ENCODE data around the gene KRTAP2-2. TPM values are rescaled to one million over a fixed set of nuclear protein-coding genes. Genes with fewer than 3 reads are reported as not detected.
"Not testable (repeated sequence)": the region's sequence is repeated elsewhere in the genome, so short reads cannot be mapped to it uniquely, and the experiment has no call there.

KRTAP2-2 gene
- polyA plus RNA-seq, 3 donors from 2014 or later, result not detected

DNA sequence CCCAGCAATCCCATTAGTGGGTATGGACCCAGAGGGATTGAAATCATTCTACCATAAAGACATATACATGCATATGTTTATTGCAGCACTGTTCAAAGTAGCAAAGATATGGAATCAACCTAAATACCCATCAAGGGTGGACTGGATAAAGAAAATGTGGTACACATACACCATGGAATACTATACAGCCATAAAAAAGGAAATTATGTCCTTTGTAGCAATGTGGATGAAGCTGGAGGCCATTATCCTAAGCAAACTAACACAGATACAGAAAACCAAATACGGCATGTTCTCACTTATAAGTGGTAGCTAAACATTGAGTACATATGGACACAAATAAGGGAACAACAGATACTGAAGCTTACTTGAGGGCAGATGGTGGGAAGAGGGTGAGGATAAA is 2.5 kb upstream of the KRTAP2-2 start:
- Mint-ChIP-seq H3K36me3 (no peaks in the 10 kb centered on the region), H3K27me3 (ENCODE audit: low read depth in 3 of 3) (peaks cover 2 to 12% (median 2%) of the 10 kb centered on the region in 3 donors), H3K4me1 (no peaks in the 10 kb centered on the region), H3K9me3 (peaks cover 0 to 3% (median 0%) of the 10 kb centered on the region in 6 donors), H3K27ac (no peak overlapping the region), H3K4me3 (no peak overlapping the region)
- no peak for DNase-seq

DNA sequence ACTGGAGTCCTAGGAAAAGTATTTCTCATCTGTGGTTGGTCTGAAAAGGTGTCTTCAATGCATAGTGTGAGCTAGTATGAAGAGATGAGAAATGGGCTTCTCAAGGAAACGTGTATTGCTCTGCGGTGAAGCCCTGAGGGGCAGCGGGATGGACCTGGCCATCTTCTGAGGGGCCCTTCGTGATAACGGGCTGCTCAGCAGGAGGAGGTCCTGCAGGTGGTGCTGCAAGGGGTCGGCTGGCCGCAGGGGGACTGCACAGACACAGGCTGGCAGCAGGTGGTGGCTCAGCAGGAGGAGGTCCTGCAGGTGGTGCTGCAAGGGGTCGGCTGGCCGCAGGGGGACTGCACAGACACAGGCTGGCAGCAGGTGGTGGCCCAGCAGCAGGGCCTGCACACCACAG is 474 bp downstream of the KRTAP2-2 start:
- H3K4me1 Mint-ChIP-seq; H3K9me3 Mint-ChIP-seq; H3K36me3 Mint-ChIP-seq; H3K27ac Mint-ChIP-seq; H3K27me3 Mint-ChIP-seq (ENCODE audit: low read depth in 3 of 3); H3K4me3 Mint-ChIP-seq; DNase-seq: not testable (repeated sequence)

DNA sequence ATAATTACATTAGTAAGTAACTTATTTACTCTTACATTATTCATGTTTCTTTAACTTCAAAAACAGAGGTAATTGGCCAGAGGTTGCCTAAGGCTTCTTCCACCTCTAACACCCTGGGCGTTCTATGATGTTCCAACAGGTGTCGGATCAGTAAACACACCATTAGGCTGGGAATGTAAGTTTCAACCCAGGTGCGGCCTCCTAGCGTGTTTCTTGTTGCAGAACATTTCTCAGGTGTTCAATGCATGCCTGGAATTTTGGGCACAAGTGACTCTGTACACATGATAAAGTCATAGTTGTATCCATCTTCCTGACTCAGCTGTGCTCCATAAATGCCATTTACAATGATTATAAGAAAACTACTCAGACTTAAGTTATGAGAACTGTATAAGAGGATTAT is 1.0 kb downstream of the KRTAP2-2 start:
- Mint-ChIP-seq H3K27ac (no peak overlapping the region), H3K4me1 (peaks cover under 1 to 2% of the 10 kb centered on the region in 2 donors), H3K9me3 (no peaks in the 10 kb centered on the region), H3K36me3 (no peaks in the 10 kb centered on the region), H3K4me3 (no peak overlapping the region), H3K27me3 (ENCODE audit: low read depth in 3 of 3) (peaks cover 0 to 5% (median 4%) of the 10 kb centered on the region in 3 donors)
- DNase-seq, result no peak

GRCh38 chr17:41052566-41052965 is 2.5 kb downstream of the KRTAP2-2 start:
- Mint-ChIP-seq H3K4me1 (peaks cover 4 to 6% of the 10 kb centered on the region in 2 donors), H3K27me3 (ENCODE audit: low read depth in 3 of 3) (peaks cover 5 to 7% (median 5%) of the 10 kb centered on the region in 3 donors)

GRCh38 chr17:41049110-41049509 is 5.9 kb downstream of the KRTAP2-2 start:
- peaks cover 5 to 8% (median 8%) of the 10 kb centered on the region in 3 donors for H3K27me3 Mint-ChIP-seq (ENCODE audit: low read depth in 3 of 3)
- DNase-seq, result no peak
- peaks cover 6 to 10% of the 10 kb centered on the region in 2 donors for H3K4me1 Mint-ChIP-seq
- no peak overlapping the region for H3K27ac Mint-ChIP-seq
- no peaks in the 10 kb centered on the region for H3K9me3 Mint-ChIP-seq
- no peak overlapping the region for H3K4me3 Mint-ChIP-seq
- no peaks in the 10 kb centered on the region for H3K36me3 Mint-ChIP-seq

More at GRCh38 chr17:41052566-41052965, 2.5 kb downstream of the KRTAP2-2 start:
- no peaks in the 10 kb centered on the region for H3K36me3 Mint-ChIP-seq
- H3K4me3 Mint-ChIP-seq, result no peak overlapping the region
- H3K27ac Mint-ChIP-seq, result no peak overlapping the region
- DNase-seq, result no peak
- H3K9me3 Mint-ChIP-seq, result no peaks in the 10 kb centered on the region

DNA sequence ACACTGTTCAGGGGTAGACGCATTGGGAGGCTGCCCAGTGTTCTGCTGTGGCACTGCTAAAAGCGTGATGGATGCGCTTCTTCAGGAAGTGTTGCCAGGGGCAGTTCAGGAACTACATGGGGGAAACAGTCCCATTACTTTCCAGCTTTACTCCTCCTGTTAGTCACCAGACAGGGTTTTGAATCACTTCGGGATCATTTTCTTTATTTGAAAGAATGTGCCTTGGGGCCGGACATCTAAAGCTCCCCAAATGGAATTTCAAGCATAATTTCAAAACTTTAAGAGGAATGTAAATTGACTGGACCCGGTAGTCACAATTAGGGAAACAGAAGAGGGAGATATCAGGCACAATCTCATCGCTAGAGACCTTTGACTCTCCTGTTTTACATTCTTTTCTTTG is 6.6 kb downstream of the KRTAP2-2 start:
- Mint-ChIP-seq H3K36me3 (no peaks in the 10 kb centered on the region), H3K27ac (no peak overlapping the region), H3K27me3 (ENCODE audit: low read depth in 3 of 3) (peaks cover 7 to 8% (median 8%) of the 10 kb centered on the region in 3 donors), H3K9me3 (no peaks in the 10 kb centered on the region), H3K4me3 (no peak overlapping the region), H3K4me1 (peaks cover 7 to 14% of the 10 kb centered on the region in 2 donors)
- DNase-seq, result no peak

DNA sequence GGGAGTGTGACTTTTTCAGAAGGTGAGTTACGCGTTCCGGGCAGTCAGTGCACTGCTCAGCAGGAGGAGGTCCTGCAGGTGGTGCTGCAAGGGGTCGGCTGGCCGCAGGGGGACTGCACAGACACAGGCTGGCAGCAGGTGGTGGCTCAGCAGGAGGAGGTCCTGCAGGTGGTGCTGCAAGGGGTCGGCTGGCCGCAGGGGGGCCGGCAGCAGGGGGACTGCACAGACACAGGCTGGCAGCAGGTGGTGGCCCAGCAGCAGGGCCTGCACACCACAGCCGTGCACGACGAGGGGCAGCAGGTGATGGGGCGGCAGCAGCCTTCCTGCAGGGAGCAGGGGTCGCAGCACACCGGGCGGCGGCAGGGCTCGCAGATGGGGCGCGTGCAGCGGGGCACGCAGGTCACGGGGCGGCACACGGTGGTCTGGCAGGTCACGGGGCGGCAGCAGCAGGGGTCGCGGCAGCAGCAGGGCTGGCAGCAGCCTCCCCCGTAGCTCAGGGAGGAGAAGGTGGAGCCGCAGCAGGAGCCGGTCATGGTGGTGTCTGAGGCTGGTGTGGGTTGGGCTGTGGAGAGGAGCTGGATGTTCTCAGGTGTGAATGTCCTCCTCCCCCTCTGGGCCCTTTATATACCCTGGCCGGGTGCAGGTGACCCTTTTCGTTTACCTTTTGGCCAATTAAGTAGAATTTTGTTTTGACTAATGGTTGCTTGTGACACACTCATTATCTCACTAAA is 8.1 kb downstream of the KRTAP2-2 start, which contains the start of gene KRTAP2-1:
KRTAP2-1 (minus strand) TSS at position 582 of the 731 bp plus-strand sequence; CDS start at position 533, 49 bp downstream.
- not testable (repeated sequence) for DNase-seq; H3K27me3 Mint-ChIP-seq (ENCODE audit: low read depth in 3 of 3); H3K27ac Mint-ChIP-seq; H3K4me3 Mint-ChIP-seq; H3K9me3 Mint-ChIP-seq; H3K36me3 Mint-ChIP-seq
- H3K4me1 Mint-ChIP-seq, result peaks cover 7 to 14% of the 10 kb centered on the region in 2 donors

DNA sequence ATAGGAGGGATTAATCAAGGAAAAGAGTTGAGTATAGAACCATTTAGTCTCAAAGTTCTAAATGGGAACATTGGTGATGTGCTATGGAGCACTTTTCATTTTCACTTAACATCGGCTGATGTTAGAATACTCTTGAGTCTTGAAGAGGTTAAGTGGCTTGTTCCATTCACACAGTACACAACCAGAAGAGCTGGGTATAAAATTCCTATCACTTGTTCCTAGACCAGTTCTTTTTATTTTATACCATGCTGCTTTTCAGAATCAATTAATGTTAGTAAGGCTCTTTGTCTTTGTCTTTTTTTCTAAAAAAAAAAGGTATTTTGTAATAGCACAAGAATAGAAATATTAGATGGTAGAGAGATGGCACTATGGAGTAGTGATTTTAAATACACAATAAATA is 12.1 kb downstream of the KRTAP2-2 start:
- Mint-ChIP-seq H3K36me3 (no peaks in the 10 kb centered on the region), H3K27ac (no peak overlapping the region)
- no peak for DNase-seq

DNA sequence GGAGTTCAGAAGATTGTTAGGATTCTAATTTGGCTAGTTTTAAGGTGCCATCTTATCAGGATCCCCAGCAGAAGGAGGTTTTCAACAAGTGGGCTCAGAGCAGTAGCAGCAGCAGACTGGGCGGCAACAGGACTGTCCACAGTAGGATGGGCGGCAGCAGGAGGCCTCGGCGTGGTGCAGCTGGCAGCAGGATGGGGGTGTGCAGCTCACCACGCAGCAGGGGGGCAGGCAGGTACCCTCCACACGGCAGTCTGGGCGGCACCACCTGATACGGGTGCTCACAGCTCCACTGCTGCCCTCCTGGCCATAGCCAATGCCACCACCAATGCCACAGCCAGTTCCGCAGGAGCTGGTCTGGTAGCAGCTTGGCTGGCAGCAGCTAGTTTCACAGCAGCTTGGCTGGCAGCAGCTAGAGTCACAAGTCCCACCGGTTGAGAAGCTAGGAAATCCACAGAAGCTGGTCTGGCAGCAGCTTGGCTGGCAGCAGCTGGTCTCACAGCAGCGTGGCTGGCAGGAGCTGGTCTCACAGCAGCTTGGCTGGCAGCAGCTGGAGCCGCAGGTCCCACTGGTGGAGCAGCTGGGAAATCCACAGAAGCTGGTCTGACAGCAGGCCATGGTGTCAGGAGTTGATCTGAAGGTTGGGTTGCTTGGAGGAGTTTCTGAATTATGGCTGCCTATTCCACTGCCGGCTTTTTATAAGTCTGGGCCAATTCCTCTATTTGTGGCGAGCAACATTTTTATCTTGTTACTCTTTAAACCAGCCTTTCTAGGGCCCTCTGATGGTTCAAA is 14.1 kb downstream of the KRTAP2-2 start, which contains the start of gene KRTAP1-1:
KRTAP1-1 (minus strand) TSS at position 668 of the 789 bp plus-strand sequence; CDS start at position 615, 53 bp downstream.
- H3K4me3 Mint-ChIP-seq; H3K27me3 Mint-ChIP-seq (ENCODE audit: low read depth in 3 of 3); DNase-seq; H3K4me1 Mint-ChIP-seq; H3K27ac Mint-ChIP-seq; H3K9me3 Mint-ChIP-seq; H3K36me3 Mint-ChIP-seq: not testable (repeated sequence)

More for the DNA sequence above, 12.1 kb downstream of the KRTAP2-2 start:
- no peak overlapping the region for H3K4me3 Mint-ChIP-seq
- peaks cover 3 to 7% (median 6%) of the 10 kb centered on the region in 3 donors for H3K27me3 Mint-ChIP-seq (ENCODE audit: low read depth in 3 of 3)
- peaks cover 3 to 8% of the 10 kb centered on the region in 2 donors for H3K4me1 Mint-ChIP-seq
- H3K9me3 Mint-ChIP-seq, result peaks cover 0 to 3% (median 0%) of the 10 kb centered on the region in 6 donors

DNA sequence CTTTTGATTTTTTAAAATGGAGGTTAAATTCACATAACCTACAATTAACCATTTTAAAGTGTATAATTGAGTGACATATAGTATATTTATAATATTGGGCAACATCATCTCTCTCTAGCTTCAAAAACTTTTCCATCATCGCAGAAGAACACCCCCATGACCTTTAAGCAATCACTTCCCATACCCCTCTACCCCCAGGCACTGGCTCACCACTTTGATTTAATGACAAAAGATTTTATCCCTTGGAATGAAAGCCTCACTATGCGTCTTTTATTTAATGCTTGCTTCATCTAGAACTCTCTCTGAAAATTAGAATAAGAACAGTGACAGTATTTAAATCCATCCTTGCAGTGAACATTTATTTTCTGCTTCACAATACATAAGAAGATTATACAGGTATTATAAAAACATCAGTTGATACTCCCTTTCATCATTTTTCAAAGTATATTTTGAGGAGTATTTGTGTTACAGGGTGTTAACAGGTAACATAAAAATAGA is 17.1 kb downstream of the KRTAP2-2 start:
- Mint-ChIP-seq H3K4me3 (no peak overlapping the region), H3K27me3 (ENCODE audit: low read depth in 3 of 3) (peaks cover 0 to 7% (median 4%) of the 10 kb centered on the region in 3 donors), H3K27ac (no peak overlapping the region), H3K9me3 (peaks cover 0 to 3% (median 0%) of the 10 kb centered on the region in 6 donors), H3K36me3 (no peaks in the 10 kb centered on the region), H3K4me1 (no peaks in the 10 kb centered on the region)
- no peak for DNase-seq

DNA sequence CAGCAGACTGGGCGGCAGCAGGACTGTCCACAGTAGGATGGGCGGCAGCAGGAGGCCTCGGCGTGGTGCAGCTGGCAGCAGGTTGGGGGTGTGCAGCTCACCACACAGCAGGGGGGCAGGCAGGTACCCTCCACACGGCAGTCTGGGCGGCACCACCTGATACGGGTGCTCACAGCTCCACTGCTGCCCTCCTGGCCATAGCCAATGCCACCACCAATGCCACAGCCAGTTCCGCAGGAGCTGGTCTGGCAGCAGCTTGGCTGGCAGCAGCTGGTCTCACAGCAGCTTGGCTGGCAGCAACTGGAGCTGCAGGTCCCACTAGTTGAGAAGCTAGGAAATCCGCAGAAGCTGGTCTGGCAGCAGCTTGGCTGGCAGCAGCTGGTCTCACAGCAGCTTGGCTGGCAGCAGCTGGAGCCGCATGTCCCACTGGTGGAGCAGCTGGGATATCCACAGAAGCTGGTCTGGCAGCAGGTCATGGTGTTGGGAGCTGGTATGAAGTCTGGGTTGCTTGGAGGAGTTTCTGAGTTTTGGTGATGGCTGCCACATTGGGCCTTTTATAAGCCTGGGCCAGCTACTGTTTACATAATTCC is 20.6 kb downstream of the KRTAP2-2 start, which contains the start of gene KRTAP1-3:
KRTAP1-3 (minus strand) TSS at position 529 of the 590 bp plus-strand sequence; CDS start at position 476, 53 bp downstream.
- not testable (repeated sequence) for H3K4me1 Mint-ChIP-seq; H3K4me3 Mint-ChIP-seq; H3K27ac Mint-ChIP-seq; H3K9me3 Mint-ChIP-seq; DNase-seq; H3K27me3 Mint-ChIP-seq (ENCODE audit: low read depth in 3 of 3); H3K36me3 Mint-ChIP-seq

- Mint-ChIP-seq H3K4me1 (no peaks in the 10 kb centered on the region), H3K4me3 (no peak within 1 kb of the TSS), H3K27me3 (ENCODE audit: low read depth in 3 of 3) (peaks cover 1 to 9% (median 2%) of the 10 kb centered on the region in 3 donors), H3K9me3 (no peaks in the 10 kb centered on the region), H3K27ac (no peak within 1 kb of the TSS), H3K36me3 (no peaks in the 10 kb centered on the region)
- no peak for DNase-seq
Observed at GRCh38 chr17:41029633-41030245, 25.3 kb downstream of the KRTAP2-2 start, which contains the start of gene KRTAP1-4. Gene KRTAP1-4 (minus strand): TSS chr17:41030195. CDS start chr17:41030078, 117 bp downstream.

Data from immature natural killer cell (primary cell).